Mononuclear cell (primary cell): ENCODE results near the gene MASP2. TPM values are rescaled to one million over a fixed set of nuclear protein-coding genes. Genes with fewer than 3 reads are reported as not detected.
"Not testable (repeated sequence)": the region's sequence is repeated elsewhere in the genome, so short reads cannot be mapped to it uniquely, and the experiment has no call there.

Source experiments
- H3K27me3 ChIP-seq: 2 replicates; pipeline ENCODE4 v1.6.0; 2011; ENCODE audit warnings: low read length, control low read depth; ENCODE audit not compliant: insufficient read depth
- H3K4me1 ChIP-seq: 2 replicates; pipeline ENCODE4 v1.5.1; 2011; ENCODE audit warnings: mild to moderate bottlenecking, low read length, control low read depth; ENCODE audit not compliant: insufficient read depth
- H3K4me3 ChIP-seq: 2 replicates; pipeline ENCODE4 v1.5.1; 2011; ENCODE audit warnings: mild to moderate bottlenecking, low read length, moderate library complexity
- H3K9me3 ChIP-seq: 2 replicates; pipeline ENCODE4 v1.5.1; 2011; ENCODE audit warnings: low read depth, mild to moderate bottlenecking, control low read depth, low read length
- total RNA-seq: library from RNA; depleted of rRNA; stranded (reverse); fragments of >200 nt; gene quantifications from one replicate; pipeline ENCODE4 v1.2.3, GENCODE V29; 2012

Gene MASP2
- total RNA-seq, 1 donor: 0.10 TPM

DNA sequence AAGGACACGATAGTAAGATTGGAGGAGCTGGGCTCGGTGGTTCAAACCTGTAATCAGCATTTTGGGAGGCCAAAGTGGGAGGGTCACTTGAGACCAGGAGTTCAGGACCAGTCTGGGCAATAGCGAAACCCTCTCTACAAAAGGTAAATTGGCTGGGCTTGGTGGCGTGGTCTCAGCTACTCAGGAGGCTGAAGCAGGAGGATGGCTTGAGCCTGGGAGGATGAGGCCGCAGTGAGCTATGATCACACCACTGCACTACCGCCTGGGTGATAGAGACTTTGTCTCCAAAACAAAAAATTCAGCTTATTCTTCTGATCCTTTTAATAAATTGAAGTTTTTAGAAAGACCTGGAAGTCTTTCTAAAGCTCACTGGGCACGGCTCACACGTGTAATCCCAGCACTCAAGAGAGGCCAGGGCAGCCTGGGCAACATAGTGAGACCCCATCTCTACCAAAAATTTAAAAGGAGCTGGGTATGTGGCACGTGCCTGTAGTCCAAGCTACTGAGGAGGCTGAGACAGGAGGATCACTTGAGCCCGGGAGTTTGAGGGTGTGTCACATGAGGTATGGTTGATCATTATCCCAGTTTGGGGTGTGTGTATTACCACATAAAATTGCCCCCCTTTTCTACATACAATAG, 15.3 kb downstream of the MASP2 start:
- no peak overlapping the region for H3K4me3 ChIP-seq
- H3K4me1 ChIP-seq: no peaks in the 10 kb centered on the region
- H3K27me3 ChIP-seq: no peaks in the 10 kb centered on the region
- no peaks in the 10 kb centered on the region for H3K9me3 ChIP-seq

DNA sequence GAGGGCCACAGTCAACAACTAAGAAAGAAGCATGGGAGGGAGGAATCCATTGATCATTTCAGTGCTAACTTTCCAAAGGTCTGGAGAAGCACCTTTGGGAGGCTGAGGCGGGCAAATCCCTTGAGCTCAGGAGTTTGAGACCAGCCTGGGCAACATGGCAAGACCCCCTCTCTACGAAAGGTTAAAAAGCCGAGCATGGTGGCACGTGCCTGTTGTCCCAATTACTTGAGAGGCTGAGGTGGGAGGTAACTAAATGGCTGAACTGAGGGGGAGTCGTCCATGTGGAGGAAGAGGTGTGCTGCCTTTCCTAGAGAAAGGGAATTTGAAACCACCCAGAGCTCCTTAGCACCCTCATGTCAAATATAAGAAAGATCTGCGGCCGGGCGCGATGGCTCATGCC, 16.2 kb downstream of the MASP2 start:
- Histone ChIP-seq H3K9me3 (no peaks in the 10 kb centered on the region), H3K27me3 (no peaks in the 10 kb centered on the region), H3K4me3 (no peak overlapping the region), H3K4me1 (no peaks in the 10 kb centered on the region)

DNA sequence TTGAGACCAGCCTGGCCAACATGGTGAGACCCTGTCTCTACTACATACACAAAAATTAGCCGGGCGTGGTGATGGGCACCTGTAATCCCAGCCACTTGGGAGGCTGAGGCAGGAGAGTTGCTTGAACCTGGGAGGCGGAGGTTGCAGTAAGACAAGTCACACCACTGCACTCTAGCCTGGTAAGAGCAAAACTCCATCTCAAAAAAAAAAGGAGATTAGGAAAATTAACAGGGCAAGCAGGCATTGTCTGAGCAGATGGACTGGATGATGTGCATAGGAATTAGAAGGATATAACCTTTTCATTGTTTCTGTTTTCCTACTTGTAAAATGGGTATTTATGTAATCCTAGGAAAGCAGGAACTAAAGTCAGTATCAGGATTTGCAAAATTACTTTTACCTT, 19.0 kb downstream of the MASP2 start:
- no peaks in the 10 kb centered on the region for H3K4me1 ChIP-seq
- H3K27me3 ChIP-seq: no peaks in the 10 kb centered on the region
- no peaks in the 10 kb centered on the region for H3K9me3 ChIP-seq
- H3K4me3 ChIP-seq: no peak overlapping the region

DNA sequence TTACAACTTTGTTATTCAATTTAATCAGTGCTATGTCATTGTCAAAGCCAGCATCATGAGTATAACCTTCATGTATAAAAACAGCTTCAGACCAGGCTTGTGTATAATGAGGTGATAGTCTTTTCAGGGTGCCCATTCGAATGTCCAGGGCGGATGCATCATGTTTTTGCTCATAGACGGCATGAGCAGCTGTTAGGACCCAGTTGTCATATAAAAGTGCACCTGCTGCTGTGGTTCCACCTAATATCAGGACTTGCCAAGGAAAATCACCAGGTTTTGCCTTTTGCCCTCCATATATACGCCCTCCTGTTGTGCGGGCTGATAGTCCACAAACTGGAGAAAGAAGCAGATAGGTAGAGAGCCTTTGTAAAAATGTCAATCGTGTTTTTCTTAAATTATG, 19.7 kb downstream of the MASP2 start:
- H3K9me3 ChIP-seq: no peaks in the 10 kb centered on the region
- no peaks in the 10 kb centered on the region for H3K27me3 ChIP-seq
- H3K4me3 ChIP-seq: no peak overlapping the region
- H3K4me1 ChIP-seq: no peaks in the 10 kb centered on the region

DNA sequence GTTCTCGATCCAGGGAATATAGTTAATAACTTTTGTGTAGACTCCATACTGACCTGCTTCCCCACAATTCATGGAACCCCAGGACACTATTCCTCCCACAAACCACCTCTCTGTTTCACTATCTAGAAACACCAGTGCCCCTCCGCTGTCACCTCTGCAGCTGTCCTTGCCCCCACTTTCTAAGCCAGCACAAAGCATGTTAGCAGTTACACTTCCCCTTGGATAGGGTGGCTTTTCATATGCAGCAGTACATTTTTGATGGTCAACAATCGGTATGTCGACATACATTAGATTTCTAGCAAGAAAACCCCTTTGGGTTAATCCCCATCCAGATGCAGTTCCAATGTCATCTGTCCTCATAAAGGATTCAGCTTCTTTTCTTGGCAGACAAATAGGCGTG, 20.1 kb downstream of the MASP2 start:
- Histone ChIP-seq H3K9me3 (no peaks in the 10 kb centered on the region), H3K27me3 (no peaks in the 10 kb centered on the region), H3K4me3 (no peak overlapping the region), H3K4me1 (no peaks in the 10 kb centered on the region)

DNA sequence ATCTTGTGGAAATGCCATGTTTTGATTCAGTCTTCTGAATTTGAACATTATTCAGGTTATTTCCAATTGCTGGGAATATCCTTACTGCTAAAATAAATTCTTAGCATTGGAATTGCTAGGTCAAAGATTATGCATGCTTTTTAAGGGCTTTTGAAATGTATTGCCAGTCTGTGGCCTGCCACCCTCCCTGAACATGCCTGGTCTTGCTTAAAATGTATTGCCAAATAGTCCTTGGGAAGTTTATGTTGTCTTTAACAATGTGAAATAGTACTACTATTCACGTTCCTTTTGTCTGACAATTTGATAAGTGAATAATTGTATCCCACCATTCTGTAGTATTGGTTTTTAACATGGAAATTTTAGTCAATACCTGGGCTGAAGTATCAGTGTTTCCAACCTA, 21.0 kb downstream of the MASP2 start:
- no peaks in the 10 kb centered on the region for H3K4me1 ChIP-seq
- H3K27me3 ChIP-seq: no peaks in the 10 kb centered on the region
- no peak overlapping the region for H3K4me3 ChIP-seq
- H3K9me3 ChIP-seq: no peaks in the 10 kb centered on the region

DNA sequence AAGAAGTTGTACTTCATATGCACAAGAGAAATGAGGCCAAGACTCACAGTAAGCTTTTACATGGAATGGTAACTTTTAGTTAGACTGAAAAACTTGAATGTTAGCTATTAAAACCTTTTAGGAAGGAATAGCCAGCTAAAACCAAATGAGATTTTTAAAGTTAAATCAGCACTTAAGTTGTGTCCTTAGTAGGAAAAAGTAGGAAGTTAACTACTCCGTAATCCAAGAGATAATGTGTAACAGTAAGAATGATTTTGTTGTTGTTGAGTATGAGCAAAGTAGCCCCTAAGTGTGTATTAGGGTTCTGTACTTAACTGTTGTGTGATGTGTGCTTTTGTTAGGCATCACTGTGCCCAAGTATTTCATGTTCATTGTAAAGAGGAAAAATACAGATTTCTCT, 21.4 kb downstream of the MASP2 start:
- H3K9me3 ChIP-seq: no peaks in the 10 kb centered on the region
- H3K4me1 ChIP-seq: no peaks in the 10 kb centered on the region
- no peak overlapping the region for H3K4me3 ChIP-seq
- no peaks in the 10 kb centered on the region for H3K27me3 ChIP-seq

DNA sequence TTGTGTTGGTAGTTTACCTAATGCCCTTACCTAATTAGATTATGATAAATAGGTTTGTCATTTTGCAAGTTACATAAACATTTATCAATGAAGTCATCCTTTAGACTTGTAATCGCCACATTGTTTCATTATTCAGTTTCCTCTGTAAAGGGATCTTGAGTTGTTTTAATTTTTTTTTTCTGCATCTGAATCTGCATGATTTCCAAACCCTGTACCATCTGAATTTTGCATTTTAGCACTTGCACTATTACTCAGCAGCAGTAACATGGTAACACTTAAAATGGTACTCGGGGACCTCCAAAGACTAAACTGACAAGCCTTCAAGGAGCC, 22.2 kb downstream of the MASP2 start:
- H3K4me3 ChIP-seq: no peak overlapping the region
- no peaks in the 10 kb centered on the region for H3K4me1 ChIP-seq
- H3K9me3 ChIP-seq: no peaks in the 10 kb centered on the region
- H3K27me3 ChIP-seq: no peaks in the 10 kb centered on the region

DNA sequence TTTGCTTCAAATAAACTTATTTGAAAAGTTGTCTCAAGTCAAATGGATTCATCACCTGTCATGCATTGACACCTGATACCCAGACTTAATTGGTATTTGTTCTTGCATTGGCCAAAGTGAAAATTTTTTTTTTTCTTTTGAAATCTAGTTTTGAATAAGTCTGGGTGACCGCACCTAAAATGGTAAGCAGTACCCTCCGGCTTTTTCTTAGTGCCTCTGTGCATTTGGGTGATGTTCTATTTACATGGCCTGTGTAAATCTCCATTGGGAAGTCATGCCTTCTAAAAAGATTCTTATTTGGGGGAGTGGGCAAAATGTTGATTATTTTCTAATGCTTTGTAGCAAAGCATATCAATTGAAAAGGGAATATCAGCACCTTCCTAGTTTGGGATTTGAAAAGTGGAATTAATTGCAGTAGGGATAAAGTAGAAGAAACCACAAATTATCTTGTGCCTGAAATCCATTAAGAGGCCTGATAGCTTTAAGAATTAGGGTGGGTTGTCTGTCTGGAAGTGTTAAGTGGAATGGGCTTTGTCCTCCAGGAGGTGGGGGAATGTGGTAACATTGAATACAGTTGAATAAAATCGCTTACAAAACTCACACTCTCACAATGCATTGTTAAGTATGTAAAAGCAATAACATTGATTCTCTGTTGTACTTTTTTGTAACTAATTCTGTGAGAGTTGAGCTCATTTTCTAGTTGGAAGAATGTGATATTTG, 22.7 kb downstream of the MASP2 start:
- no peak overlapping the region for H3K4me3 ChIP-seq
- no peaks in the 10 kb centered on the region for H3K9me3 ChIP-seq
- H3K4me1 ChIP-seq: no peaks in the 10 kb centered on the region
- H3K27me3 ChIP-seq: no peaks in the 10 kb centered on the region

DNA sequence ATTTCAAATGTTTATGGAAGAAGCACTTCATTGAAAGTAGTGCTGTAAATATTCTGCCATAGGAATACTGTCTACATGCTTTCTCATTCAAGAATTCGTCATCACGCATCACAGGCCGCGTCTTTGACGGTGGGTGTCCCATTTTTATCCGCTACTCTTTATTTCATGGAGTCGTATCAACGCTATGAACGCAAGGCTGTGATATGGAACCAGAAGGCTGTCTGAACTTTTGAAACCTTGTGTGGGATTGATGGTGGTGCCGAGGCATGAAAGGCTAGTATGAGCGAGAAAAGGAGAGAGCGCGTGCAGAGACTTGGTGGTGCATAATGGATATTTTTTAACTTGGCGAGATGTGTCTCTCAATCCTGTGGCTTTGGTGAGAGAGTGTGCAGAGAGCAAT, 23.8 kb downstream of the MASP2 start:
- H3K27me3 ChIP-seq: no peaks in the 10 kb centered on the region
- H3K9me3 ChIP-seq: no peaks in the 10 kb centered on the region
- H3K4me1 ChIP-seq: no peaks in the 10 kb centered on the region
- no peak overlapping the region for H3K4me3 ChIP-seq

DNA sequence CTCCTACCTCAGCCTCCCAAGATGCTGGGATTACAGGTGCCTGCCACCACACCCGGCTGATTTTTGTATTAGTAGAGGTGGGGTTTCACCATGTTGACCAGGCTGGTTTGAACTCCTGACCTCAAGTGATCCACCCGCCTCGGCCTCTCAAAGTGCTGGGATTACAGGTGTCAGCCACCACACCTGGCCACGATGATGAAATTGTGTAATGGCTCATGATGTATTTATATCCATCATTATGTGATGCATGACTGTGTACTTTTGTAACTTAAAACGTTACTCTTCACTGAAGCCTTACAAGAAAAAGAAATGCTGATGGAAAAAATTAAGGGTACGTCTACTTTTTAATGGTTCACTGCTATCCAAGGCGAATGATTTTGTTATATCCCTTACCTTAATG, 27.1 kb downstream of the MASP2 start:
- H3K4me3 ChIP-seq: no peak overlapping the region
- H3K4me1 ChIP-seq: peaks cover 5% of the 10 kb centered on the region
- H3K27me3 ChIP-seq: no peaks in the 10 kb centered on the region
- H3K9me3 ChIP-seq: no peaks in the 10 kb centered on the region

DNA sequence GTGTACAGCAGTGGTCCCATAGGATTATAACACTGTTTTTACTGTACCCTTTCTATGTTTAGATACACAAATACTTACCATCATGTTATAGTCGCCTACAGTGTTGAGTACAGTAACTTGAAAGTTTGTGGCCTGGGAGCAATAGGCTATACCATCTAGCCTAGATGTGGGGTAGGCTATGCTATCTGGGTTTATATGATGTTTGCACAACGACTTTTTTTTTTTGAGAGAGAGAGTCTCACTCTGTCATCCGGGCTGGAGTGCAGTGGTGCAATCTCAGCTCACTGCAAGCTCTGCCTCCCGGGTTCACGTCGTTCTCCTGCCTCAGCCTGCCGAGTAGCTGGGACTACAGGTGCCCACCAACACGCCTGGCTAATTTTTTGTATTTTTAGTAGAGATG, 27.7 kb downstream of the MASP2 start:
- not testable (repeated sequence) for H3K4me3 ChIP-seq, H3K4me1 ChIP-seq, H3K27me3 ChIP-seq, H3K9me3 ChIP-seq

DNA sequence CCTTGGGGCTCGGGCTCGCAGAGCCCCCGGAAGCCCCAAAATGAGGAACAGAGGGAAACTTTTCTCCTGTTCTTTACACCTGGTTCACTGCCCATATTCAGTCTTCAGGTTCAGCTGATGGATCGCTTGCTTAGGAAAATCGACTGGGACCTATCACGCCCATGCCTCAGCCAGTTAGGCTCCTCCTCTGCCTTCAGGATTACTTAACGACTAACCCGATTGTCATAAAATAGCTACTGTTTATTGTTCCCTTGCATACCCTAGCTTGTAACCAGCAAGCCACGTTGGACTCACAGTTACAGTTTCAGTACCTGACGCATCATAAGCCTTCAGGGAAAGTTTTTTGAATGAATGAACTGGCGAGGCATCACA, 33.9 kb downstream of the MASP2 start:
- peaks cover 27% of the 10 kb centered on the region for H3K4me1 ChIP-seq
- peak overlapping the region; percentile 86 for H3K4me3 ChIP-seq
- H3K27me3 ChIP-seq: no peaks in the 10 kb centered on the region
- no peaks in the 10 kb centered on the region for H3K9me3 ChIP-seq

DNA sequence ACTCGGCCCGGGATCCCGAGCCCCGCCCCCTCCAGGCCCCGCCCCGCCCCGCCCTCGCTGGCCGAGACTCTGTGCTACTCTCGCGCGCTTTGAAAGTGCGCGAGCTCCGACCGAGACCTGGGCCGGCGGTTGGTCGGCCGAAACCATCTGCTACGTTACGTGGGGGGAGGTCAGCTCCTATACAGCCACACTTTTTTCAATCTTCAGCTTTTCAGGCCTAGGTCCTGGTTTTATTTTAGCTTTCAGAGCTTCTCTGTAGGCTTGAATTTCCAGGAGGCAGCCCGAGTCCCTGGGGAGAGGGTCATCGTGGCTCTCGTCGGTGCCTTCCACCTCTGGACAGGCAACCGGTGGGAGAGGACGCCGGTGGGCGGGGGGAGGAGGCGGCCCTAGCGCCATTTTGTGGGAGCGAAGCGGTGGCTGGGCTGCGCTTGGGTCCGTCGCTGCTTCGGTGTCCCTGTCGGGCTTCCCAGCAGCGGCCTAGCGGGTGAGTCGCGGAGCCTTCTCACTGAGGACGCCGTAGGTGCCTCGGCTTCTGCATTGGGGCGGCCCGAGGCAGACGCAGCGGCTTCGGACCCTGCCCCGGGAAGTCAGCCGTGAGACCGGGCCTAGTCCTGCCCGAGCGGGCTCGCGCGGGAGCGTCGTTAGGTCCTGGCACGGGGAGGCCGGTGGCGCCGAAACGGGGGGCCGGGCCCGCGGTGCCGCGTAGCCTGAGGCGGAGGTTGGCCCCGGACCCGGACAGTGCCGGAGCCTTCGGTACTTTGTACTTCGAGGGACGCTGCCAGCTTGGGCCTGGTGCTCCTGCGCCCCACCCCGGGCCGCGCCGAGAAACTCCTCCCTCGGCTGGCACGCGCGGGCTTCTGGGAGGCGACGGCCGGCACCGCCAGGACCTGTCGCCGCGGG, 34.5 kb downstream of the MASP2 start, which contains the start of gene TARDBP:
Gene TARDBP, plus strand, starts transcription at position 395 of the 900 bp plus-strand sequence. CDS start 1,074 bp downstream, outside the sequence.
- Histone ChIP-seq H3K4me3 (peak within 1 kb of the TSS; percentile 86), H3K9me3 (no peaks in the 10 kb centered on the region), H3K4me1 (peaks cover 27% of the 10 kb centered on the region), H3K27me3 (no peaks in the 10 kb centered on the region)

DNA sequence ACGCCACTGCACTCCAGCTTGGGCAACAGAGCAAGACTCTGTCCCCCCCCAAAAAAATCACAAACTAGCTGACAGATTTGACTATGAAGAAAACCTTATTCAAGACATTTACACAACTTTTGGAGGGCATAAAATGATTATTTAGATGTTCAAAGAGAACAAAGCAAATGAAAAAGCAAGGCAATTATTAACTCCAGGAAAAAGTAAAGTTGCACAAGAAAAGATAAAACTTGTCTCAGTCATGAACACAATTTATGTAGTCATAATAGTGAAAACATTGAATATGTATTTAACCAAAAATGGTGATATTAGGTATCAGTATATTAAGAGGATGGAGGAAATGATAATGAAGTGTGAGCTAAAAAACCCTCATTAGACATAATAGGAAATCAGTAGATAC, 46.5 kb downstream of the MASP2 start:
- H3K27me3 ChIP-seq: no peaks in the 10 kb centered on the region
- no peak overlapping the region for H3K4me3 ChIP-seq

More for the DNA sequence above, 46.5 kb downstream of the MASP2 start:
- Histone ChIP-seq H3K9me3 (no peaks in the 10 kb centered on the region), H3K4me1 (no peaks in the 10 kb centered on the region)
